ENCODE results near the gene ADCY10.

The ADCY10 gene

GRCh38 chr1:167795810-167796740 lies 117.9 kb downstream of the ADCY10 start:
- no peak for TF ChIP-seq TAF1 (IDR thresholded peaks at IDR 0.05; ENCODE audit: borderline replicate concordance, low read depth, low read length)
- no peak for TF ChIP-seq POLR2AphosphoS5 (IDR thresholded peaks at IDR 0.05; ENCODE audit: low read depth, low read length)
- no peak for TF ChIP-seq POLR2A (IDR thresholded peaks at IDR 0.05; ENCODE audit: low read depth, low read length)
- no peak for FAIRE-seq
- DNase-seq (ENCODE audit: insufficient read length): no peak

- FAIRE-seq: no peak
- no peak for TF ChIP-seq POLR2AphosphoS5 (IDR thresholded peaks at IDR 0.05; ENCODE audit: low read depth, low read length)
- no peak for TF ChIP-seq TAF1 (IDR thresholded peaks at IDR 0.05; ENCODE audit: borderline replicate concordance, low read depth, low read length)
- no peak for TF ChIP-seq POLR2A (IDR thresholded peaks at IDR 0.05; ENCODE audit: low read depth, low read length)
- DNase-seq (ENCODE audit: insufficient read length): no peak
Observed at GRCh38 chr1:167794043-167794442, 119.9 kb downstream of the ADCY10 start.

- DNase-seq (ENCODE audit: insufficient read length) (no peak), FAIRE-seq (no peak)
- TF ChIP-seq TAF1 (IDR thresholded peaks at IDR 0.05; ENCODE audit: borderline replicate concordance, low read depth, low read length) (no peak), POLR2AphosphoS5 (IDR thresholded peaks at IDR 0.05; ENCODE audit: low read depth, low read length) (no peak), POLR2A (IDR thresholded peaks at IDR 0.05; ENCODE audit: low read depth, low read length) (no peak)
Observed at GRCh38 chr1:167792188-167792565, 121.8 kb downstream of the ADCY10 start.

GRCh38 chr1:167791281-167792187 lies 122.4 kb downstream of the ADCY10 start:
- DNase-seq (ENCODE audit: insufficient read length): no peak
- TF ChIP-seq POLR2A (IDR thresholded peaks at IDR 0.05; ENCODE audit: low read depth, low read length) (no peak), POLR2AphosphoS5 (IDR thresholded peaks at IDR 0.05; ENCODE audit: low read depth, low read length) (no peak), TAF1 (IDR thresholded peaks at IDR 0.05; ENCODE audit: borderline replicate concordance, low read depth, low read length) (no peak)
- no peak for FAIRE-seq

GRCh38 chr1:167790117-167790516 lies 123.8 kb downstream of the ADCY10 start:
- TF ChIP-seq POLR2AphosphoS5 (IDR thresholded peaks at IDR 0.05; ENCODE audit: low read depth, low read length): no peak
- TF ChIP-seq POLR2A (IDR thresholded peaks at IDR 0.05; ENCODE audit: low read depth, low read length): no peak
- TF ChIP-seq TAF1 (IDR thresholded peaks at IDR 0.05; ENCODE audit: borderline replicate concordance, low read depth, low read length): no peak

GRCh38 chr1:167789501-167789900 lies 124.4 kb downstream of the ADCY10 start:
- DNase-seq (ENCODE audit: insufficient read length): no peak

More at GRCh38 chr1:167790117-167790516, 123.8 kb downstream of the ADCY10 start:
- FAIRE-seq (no peak), DNase-seq (ENCODE audit: insufficient read length) (no peak)

GRCh38 chr1:167786502-167786901 lies 127.4 kb downstream of the ADCY10 start:
- FAIRE-seq (no peak), DNase-seq (ENCODE audit: insufficient read length) (no peak)
- TF ChIP-seq TAF1 (IDR thresholded peaks at IDR 0.05; ENCODE audit: borderline replicate concordance, low read depth, low read length): no peak
- no peak for TF ChIP-seq POLR2AphosphoS5 (IDR thresholded peaks at IDR 0.05; ENCODE audit: low read depth, low read length)
- no peak for TF ChIP-seq POLR2A (IDR thresholded peaks at IDR 0.05; ENCODE audit: low read depth, low read length)

More at GRCh38 chr1:167789501-167789900, 124.4 kb downstream of the ADCY10 start:
- no peak for FAIRE-seq
- TF ChIP-seq POLR2A (IDR thresholded peaks at IDR 0.05; ENCODE audit: low read depth, low read length) (no peak), POLR2AphosphoS5 (IDR thresholded peaks at IDR 0.05; ENCODE audit: low read depth, low read length) (no peak), TAF1 (IDR thresholded peaks at IDR 0.05; ENCODE audit: borderline replicate concordance, low read depth, low read length) (no peak)

GRCh38 chr1:167784876-167785550 lies 128.9 kb downstream of the ADCY10 start:
- DNase-seq (ENCODE audit: insufficient read length): no peak
- TF ChIP-seq POLR2AphosphoS5 (IDR thresholded peaks at IDR 0.05; ENCODE audit: low read depth, low read length) (no peak), POLR2A (IDR thresholded peaks at IDR 0.05; ENCODE audit: low read depth, low read length) (no peak), TAF1 (IDR thresholded peaks at IDR 0.05; ENCODE audit: borderline replicate concordance, low read depth, low read length) (no peak)
- FAIRE-seq: no peak

- no peak for DNase-seq (ENCODE audit: insufficient read length)
- no peak for TF ChIP-seq POLR2AphosphoS5 (IDR thresholded peaks at IDR 0.05; ENCODE audit: low read depth, low read length)
- TF ChIP-seq TAF1 (IDR thresholded peaks at IDR 0.05; ENCODE audit: borderline replicate concordance, low read depth, low read length): no peak
- no peak for TF ChIP-seq POLR2A (IDR thresholded peaks at IDR 0.05; ENCODE audit: low read depth, low read length)
- no peak for FAIRE-seq
Observed at GRCh38 chr1:167782946-167783345, 131.0 kb downstream of the ADCY10 start.

- no peak for TF ChIP-seq POLR2AphosphoS5 (IDR thresholded peaks at IDR 0.05; ENCODE audit: low read depth, low read length)
- no peak for TF ChIP-seq TAF1 (IDR thresholded peaks at IDR 0.05; ENCODE audit: borderline replicate concordance, low read depth, low read length)
- no peak for TF ChIP-seq POLR2A (IDR thresholded peaks at IDR 0.05; ENCODE audit: low read depth, low read length)
- no peak for FAIRE-seq
- DNase-seq (ENCODE audit: insufficient read length): no peak
Observed at GRCh38 chr1:167781558-167781957, 132.4 kb downstream of the ADCY10 start.

GRCh38 chr1:167777269-167777650 lies 136.7 kb downstream of the ADCY10 start:
- DNase-seq (ENCODE audit: insufficient read length): no peak
- TF ChIP-seq POLR2AphosphoS5 (IDR thresholded peaks at IDR 0.05; ENCODE audit: low read depth, low read length) (no peak), TAF1 (IDR thresholded peaks at IDR 0.05; ENCODE audit: borderline replicate concordance, low read depth, low read length) (no peak), POLR2A (IDR thresholded peaks at IDR 0.05; ENCODE audit: low read depth, low read length) (no peak)
- no peak for FAIRE-seq
